Liver (tissue), 3 donors: ENCODE measurements around the gene CDH23.

ENCODE experiments used
- CTCF ChIP-seq: fragments of 150-350 bp; IDR thresholded peaks from 2 replicates; pipeline ENCODE4 v1.5.1; 2017; ENCODE audit warnings: improper control_type of control experiment, low read depth, low read length; ENCODE audit not compliant: missing input control
- EGR1 ChIP-seq, 2 donors: IDR thresholded peaks; 2 replicates each; pipeline ENCODE4 v1.6.1; 2016 to 2018; ENCODE audit warnings: antibody characterized with exemption in 2 of 2, low read depth in 2 of 2
- FOXA2 ChIP-seq: IDR thresholded peaks from 2 replicates; pipeline ENCODE4 v1.6.1; 2016; ENCODE audit warnings: antibody characterized with exemption
- GABPA ChIP-seq, 2 donors: IDR thresholded peaks in 1 of 2; conservative IDR thresholded peaks in 1 of 2; 2 replicates each; pipeline ENCODE4 v1.6.1; 2016; ENCODE audit warnings: antibody characterized with exemption in 2 of 2, mild to moderate bottlenecking in 1 of 2, moderate library complexity in 1 of 2
- HNF4G ChIP-seq: IDR thresholded peaks from 2 replicates; pipeline ENCODE4 v1.6.1; 2016; ENCODE audit warnings: antibody characterized with exemption
- NR2F2 ChIP-seq: IDR thresholded peaks from 2 replicates; pipeline ENCODE4 v1.6.1; 2016; ENCODE audit warnings: antibody characterized with exemption
- RAD21 ChIP-seq, 2 donors: IDR thresholded peaks; 2 replicates each; pipeline ENCODE4 v1.6.1; 2016; ENCODE audit warnings: antibody characterized with exemption in 2 of 2, mild to moderate bottlenecking in 2 of 2
- REST ChIP-seq: IDR thresholded peaks from 2 replicates; pipeline ENCODE4 v1.6.1; 2016; ENCODE audit warnings: antibody characterized with exemption, mild to moderate bottlenecking
- SP1 ChIP-seq: IDR thresholded peaks from 2 replicates; pipeline ENCODE4 v1.6.1; 2018; ENCODE audit warnings: antibody characterized with exemption, mild to moderate bottlenecking
- TAF1 ChIP-seq: conservative IDR thresholded peaks from 2 replicates; pipeline ENCODE4 v1.6.1; 2016; ENCODE audit warnings: antibody characterized with exemption, mild to moderate bottlenecking
- donor health status: healthy.
- donor health status: healthy.

- TF ChIP-seq EGR1 (IDR thresholded peaks at IDR 0.05; ENCODE audit: low read depth in 2 of 2), result no peak
- TF ChIP-seq NR2F2, result no peak
- TF ChIP-seq CTCF, result no peak
- TF ChIP-seq SP1, result no peak
- no peak for TF ChIP-seq RAD21 (IDR thresholded peaks at IDR 0.05)
- no peak for TF ChIP-seq HNF4G
- TF ChIP-seq TAF1, result no peak
- no peak for TF ChIP-seq GABPA (IDR thresholded peaks at IDR 0.05 in 1 of 2, conservative IDR thresholded peaks at IDR 0.05 in 1 of 2)
- TF ChIP-seq REST, result no peak
- no peak for TF ChIP-seq FOXA2
Observed at GRCh38 chr10:71848325-71849275, 451.9 kb downstream of the CDH23 start.
